ENCODE data around the gene DENND1B. TPM values are rescaled to one million over a fixed set of nuclear protein-coding genes. Genes with fewer than 3 reads are reported as not detected.

The DENND1B gene
- total RNA-seq, 1 donor from 2014 or later, result 22.1 TPM

- H3K27ac Mint-ChIP-seq (ENCODE audit: unreplicated experiment), result no peak overlapping the region
- H3K9me3 Mint-ChIP-seq (ENCODE audit: unreplicated experiment), result no peaks in the 10 kb centered on the region
- no peak overlapping the region for H3K4me3 Mint-ChIP-seq (ENCODE audit: unreplicated experiment)
- no peak for DNase-seq
- no peaks in the 10 kb centered on the region for H3K36me3 Mint-ChIP-seq (ENCODE audit: unreplicated experiment)
- no peaks in the 10 kb centered on the region for H3K4me1 Mint-ChIP-seq (ENCODE audit: low read depth, unreplicated experiment)
- no peak for TF ChIP-seq CTCF (IDR thresholded peaks at IDR 0.05; ENCODE audit: partially characterized antibody, unreplicated experiment)
- no peaks in the 10 kb centered on the region for H3K27me3 Mint-ChIP-seq (ENCODE audit: unreplicated experiment)
Observed at GRCh38 chr1:197481101-197481500, 294.2 kb downstream of the DENND1B start.

GRCh38 chr1:197480446-197480845 is 294.8 kb downstream of the DENND1B start:
- no peaks in the 10 kb centered on the region for H3K9me3 Mint-ChIP-seq (ENCODE audit: unreplicated experiment)
- no peak overlapping the region for H3K4me3 Mint-ChIP-seq (ENCODE audit: unreplicated experiment)
- no peaks in the 10 kb centered on the region for H3K27me3 Mint-ChIP-seq (ENCODE audit: unreplicated experiment)
- H3K4me1 Mint-ChIP-seq (ENCODE audit: low read depth, unreplicated experiment), result no peaks in the 10 kb centered on the region
- no peak overlapping the region for H3K27ac Mint-ChIP-seq (ENCODE audit: unreplicated experiment)
- no peak for DNase-seq
- no peaks in the 10 kb centered on the region for H3K36me3 Mint-ChIP-seq (ENCODE audit: unreplicated experiment)
- TF ChIP-seq CTCF (IDR thresholded peaks at IDR 0.05; ENCODE audit: partially characterized antibody, unreplicated experiment), result no peak

- H3K27ac Mint-ChIP-seq (ENCODE audit: unreplicated experiment), result no peak overlapping the region
- H3K9me3 Mint-ChIP-seq (ENCODE audit: unreplicated experiment), result no peaks in the 10 kb centered on the region
- H3K36me3 Mint-ChIP-seq (ENCODE audit: unreplicated experiment), result no peaks in the 10 kb centered on the region
- no peaks in the 10 kb centered on the region for H3K27me3 Mint-ChIP-seq (ENCODE audit: unreplicated experiment)
- H3K4me3 Mint-ChIP-seq (ENCODE audit: unreplicated experiment), result no peak overlapping the region
- TF ChIP-seq CTCF (IDR thresholded peaks at IDR 0.05; ENCODE audit: partially characterized antibody, unreplicated experiment), result no peak
- H3K4me1 Mint-ChIP-seq (ENCODE audit: low read depth, unreplicated experiment), result peaks cover 7% of the 10 kb centered on the region
- no peak for DNase-seq
Observed at GRCh38 chr1:197472141-197472540, 303.1 kb downstream of the DENND1B start.

- TF ChIP-seq CTCF (IDR thresholded peaks at IDR 0.05; ENCODE audit: partially characterized antibody, unreplicated experiment), result no peak
- Mint-ChIP-seq H3K4me3 (ENCODE audit: unreplicated experiment) (no peak overlapping the region), H3K4me1 (ENCODE audit: low read depth, unreplicated experiment) (peaks cover 7% of the 10 kb centered on the region), H3K27ac (ENCODE audit: unreplicated experiment) (no peak overlapping the region), H3K9me3 (ENCODE audit: unreplicated experiment) (no peaks in the 10 kb centered on the region), H3K27me3 (ENCODE audit: unreplicated experiment) (no peaks in the 10 kb centered on the region), H3K36me3 (ENCODE audit: unreplicated experiment) (no peaks in the 10 kb centered on the region)
- peak; percentile 25 for DNase-seq
Observed at GRCh38 chr1:197471248-197471985, 303.9 kb downstream of the DENND1B start.

- no peak for TF ChIP-seq CTCF (IDR thresholded peaks at IDR 0.05; ENCODE audit: partially characterized antibody, unreplicated experiment)
- no peaks in the 10 kb centered on the region for H3K27me3 Mint-ChIP-seq (ENCODE audit: unreplicated experiment)
- no peaks in the 10 kb centered on the region for H3K36me3 Mint-ChIP-seq (ENCODE audit: unreplicated experiment)
- DNase-seq, result no peak
- no peak overlapping the region for H3K27ac Mint-ChIP-seq (ENCODE audit: unreplicated experiment)
- H3K4me3 Mint-ChIP-seq (ENCODE audit: unreplicated experiment), result no peak overlapping the region
- peaks cover 7% of the 10 kb centered on the region for H3K4me1 Mint-ChIP-seq (ENCODE audit: low read depth, unreplicated experiment)
- H3K9me3 Mint-ChIP-seq (ENCODE audit: unreplicated experiment), result no peaks in the 10 kb centered on the region
Observed at GRCh38 chr1:197470330-197470729, 304.9 kb downstream of the DENND1B start.

All from glutamatergic neuron (in vitro differentiated cells).